Epithelial cell of esophagus (primary cell): ENCODE data around the gene ZMAT2.
A peak's percentile ranks its signal among the peaks of the same experiment; 100 is the strongest.
"Not testable (repeated sequence)": the region's sequence is repeated elsewhere in the genome, so short reads cannot be mapped to it uniquely, and the experiment has no call there.

Experiments used
- DNase-seq: peaks from one replicate; pipeline ENCODE4 v3.0.0; 2010; ENCODE audit warnings: low read depth
- H3K4me3 ChIP-seq: 2 replicates; pipeline ENCODE4 v1.5.1; 2011; ENCODE audit warnings: mild to moderate bottlenecking, low read length, control low read depth
- TF ChIP-seq, protein P1 (sequence below): IDR thresholded peaks from 2 replicates; pipeline ENCODE4 v1.5.1; 2011; ENCODE audit warnings: low read depth, mild to moderate bottlenecking, low read length, control low read depth, inconsistent platforms; ENCODE audit not compliant: insufficient read depth; ENCODE audit errors: missing control alignments

ZMAT2 gene

DNA sequence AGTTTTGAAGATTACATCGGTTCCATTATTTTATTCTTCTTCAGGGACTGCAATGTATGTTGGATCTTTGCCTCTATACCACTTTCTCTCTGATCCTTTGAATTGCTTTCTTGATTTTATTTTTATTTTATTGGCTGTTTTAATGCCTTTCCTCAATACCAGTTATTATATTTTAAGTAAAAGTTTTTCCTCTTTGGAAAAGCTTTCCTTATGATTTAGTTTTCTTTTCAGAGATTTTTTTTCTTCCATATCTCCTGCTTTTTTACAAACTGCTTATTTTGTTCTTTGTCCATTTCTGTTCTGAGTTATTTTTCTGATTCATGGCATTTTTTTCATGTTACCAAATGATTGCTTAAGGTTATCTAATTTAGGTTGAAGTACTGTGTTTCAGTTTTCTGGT lies 11.5 kb downstream of the ZMAT2 start:
- no peak overlapping the region for H3K4me3 ChIP-seq
- DNase-seq, result no peak
- TF ChIP-seq, protein P1, sequence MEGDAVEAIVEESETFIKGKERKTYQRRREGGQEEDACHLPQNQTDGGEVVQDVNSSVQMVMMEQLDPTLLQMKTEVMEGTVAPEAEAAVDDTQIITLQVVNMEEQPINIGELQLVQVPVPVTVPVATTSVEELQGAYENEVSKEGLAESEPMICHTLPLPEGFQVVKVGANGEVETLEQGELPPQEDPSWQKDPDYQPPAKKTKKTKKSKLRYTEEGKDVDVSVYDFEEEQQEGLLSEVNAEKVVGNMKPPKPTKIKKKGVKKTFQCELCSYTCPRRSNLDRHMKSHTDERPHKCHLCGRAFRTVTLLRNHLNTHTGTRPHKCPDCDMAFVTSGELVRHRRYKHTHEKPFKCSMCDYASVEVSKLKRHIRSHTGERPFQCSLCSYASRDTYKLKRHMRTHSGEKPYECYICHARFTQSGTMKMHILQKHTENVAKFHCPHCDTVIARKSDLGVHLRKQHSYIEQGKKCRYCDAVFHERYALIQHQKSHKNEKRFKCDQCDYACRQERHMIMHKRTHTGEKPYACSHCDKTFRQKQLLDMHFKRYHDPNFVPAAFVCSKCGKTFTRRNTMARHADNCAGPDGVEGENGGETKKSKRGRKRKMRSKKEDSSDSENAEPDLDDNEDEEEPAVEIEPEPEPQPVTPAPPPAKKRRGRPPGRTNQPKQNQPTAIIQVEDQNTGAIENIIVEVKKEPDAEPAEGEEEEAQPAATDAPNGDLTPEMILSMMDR, result no peak

DNA sequence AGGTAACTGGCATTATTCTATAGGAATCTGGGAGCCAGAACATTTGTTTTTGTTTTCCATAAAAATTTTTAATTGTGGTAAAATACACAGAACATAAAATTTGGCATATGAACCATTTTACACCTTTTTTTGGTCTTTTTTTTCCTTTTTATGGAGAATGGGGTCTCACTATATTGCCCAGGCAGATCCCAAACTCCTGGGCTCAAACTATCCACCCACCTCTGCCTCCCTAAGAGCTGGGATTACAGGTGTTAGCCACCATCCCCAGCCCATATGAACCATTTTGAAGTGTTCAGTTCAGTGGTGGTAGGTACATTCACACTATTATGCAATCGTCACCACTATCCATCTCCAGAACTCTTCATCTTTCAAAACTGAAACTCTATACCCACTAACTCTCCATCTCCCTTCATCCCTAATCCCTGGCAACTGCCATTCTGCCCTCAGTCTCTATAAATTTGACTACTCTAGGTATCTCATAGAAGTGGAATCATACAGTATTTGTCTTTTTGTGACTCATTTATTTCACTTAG lies 13.4 kb downstream of the ZMAT2 start:
- H3K4me3 ChIP-seq, result no peak overlapping the region
- no peak for DNase-seq
- TF ChIP-seq, protein P1, result no peak

DNA sequence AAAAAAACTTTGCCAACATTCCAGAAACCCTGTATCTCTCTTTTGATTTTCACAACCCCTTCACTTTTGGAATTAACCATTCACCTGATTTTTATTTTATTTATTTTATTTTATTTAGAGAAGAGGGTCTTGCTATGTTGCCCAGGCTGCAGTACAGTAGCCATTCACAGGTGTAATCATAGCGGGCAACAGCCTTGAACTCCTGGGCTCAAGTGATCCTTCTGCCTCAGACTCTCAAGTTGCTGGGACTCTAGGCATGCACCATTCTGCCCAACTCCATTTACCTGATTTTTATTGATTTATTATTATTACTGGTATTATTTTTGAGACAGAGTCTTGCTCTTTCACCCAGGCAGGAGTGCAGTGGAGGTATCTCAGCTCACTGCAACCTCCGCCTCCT lies 16.0 kb downstream of the ZMAT2 start:
- not testable (repeated sequence) for H3K4me3 ChIP-seq, DNase-seq

DNA sequence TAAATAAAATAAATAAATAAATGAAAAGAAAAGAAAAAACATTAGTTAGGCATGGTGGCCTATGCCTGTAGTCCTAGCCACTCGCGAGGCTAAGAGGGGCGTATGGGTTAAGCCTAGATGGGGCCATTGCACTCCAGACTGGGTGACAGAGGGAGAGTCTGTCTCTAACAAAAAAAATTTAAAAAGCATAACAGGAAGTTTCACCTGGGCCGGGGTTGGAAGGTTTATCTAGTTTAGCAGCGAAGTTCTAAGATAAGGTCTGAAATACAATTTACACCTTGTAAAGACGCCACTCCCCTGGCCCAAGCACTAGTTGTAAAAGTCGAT lies 18.0 kb downstream of the ZMAT2 start:
- TF ChIP-seq, protein P1, result no peak
- no peak for DNase-seq
- peak overlapping the region; percentile 27 for H3K4me3 ChIP-seq

DNA sequence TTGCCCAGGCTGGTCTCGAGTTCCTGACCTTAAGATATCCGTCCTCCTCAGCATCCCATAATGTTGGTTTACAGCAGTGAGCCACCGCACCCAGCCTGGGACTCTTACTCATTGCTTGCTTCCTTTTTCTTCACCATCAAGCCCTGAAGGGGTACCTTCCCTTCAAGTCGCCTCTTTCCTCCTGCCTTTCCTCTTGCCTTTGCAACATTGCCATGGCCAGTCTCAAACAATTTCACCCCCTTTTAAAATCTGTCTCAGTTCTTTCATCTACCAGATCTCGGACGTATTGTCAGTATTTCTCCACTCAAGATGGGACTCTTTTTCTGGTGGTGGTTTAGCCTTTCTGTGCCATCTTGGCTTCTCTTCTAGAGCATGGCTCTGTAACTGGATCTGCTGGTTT lies 20.5 kb downstream of the ZMAT2 start:
- H3K4me3 ChIP-seq, result not testable (repeated sequence)
- peak; percentile 27 for DNase-seq

DNA sequence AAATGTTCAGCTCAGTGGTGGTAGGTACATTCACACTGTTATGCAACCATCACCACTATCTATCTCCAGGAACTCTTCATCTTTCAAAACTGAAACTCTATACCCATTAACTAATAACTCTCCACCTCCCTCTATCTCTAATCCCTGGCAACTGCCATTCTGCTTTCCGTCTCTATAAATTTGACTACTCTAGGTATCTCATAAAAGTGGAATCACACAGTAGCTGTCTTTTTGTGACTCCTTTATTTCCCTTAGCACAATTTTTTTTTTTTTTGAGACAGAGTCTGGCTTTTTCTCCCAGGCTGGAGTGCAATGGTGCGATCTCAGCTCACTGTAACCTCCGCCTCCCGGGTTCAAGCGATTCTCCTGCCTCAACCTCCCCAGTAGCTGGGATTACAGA lies 21.1 kb downstream of the ZMAT2 start:
- not testable (repeated sequence) for H3K4me3 ChIP-seq, DNase-seq

DNA sequence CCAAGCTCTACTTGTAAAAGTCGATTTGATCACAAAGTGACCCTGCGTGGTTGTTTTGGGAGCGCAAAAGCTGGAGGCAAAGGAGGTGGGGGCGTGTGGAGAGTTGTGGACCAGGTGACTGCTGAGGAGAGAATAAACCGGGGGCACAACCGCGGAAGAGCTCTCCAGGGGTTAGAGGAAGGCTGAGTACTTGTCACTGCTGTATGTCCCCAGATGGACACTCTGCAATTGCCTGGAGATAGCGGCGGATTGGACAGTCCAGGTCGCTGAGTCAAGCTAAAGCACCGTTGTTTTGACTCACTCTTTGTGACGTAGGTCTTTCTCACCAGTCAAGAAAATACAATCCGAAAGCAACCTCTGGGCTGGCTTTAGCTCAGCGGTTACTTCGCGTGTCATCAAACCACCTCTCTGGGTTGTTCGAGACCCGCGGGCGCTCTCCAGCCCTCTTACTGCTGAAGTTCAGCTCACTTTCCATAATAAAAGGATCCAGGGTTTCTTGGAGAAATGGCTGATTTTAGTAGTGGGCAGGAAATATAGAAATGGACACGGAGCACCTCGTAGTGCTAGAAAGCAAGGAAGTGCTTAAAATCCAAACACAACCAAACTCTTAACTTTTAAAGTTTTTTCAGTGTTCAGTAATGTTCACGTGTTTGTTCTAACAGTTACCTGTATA lies 25.7 kb downstream of the ZMAT2 start:
- peak overlapping the region; percentile 42 for H3K4me3 ChIP-seq
- TF ChIP-seq, protein P1, result no peak
- DNase-seq, result peak; percentile 94

DNA sequence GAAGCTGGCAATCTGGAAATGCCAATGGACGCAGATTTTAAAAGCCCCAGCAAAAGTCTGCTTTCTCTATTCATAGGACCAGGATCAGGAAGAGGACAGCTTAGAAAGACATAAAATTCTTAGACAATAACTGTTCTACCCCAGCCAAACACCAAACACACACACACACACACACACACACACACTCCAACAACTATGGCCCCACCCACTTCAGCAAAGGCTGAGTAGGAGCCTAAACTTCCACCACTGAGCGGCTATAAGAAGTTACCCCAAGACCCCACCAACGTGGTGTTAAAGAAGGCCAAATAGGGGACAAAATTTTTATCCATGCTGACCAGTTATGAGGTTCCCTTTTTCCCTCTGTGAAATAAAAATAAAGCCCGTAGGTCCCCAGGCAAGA lies 32.9 kb downstream of the ZMAT2 start:
- no peak overlapping the region for H3K4me3 ChIP-seq
- TF ChIP-seq, protein P1, result no peak
- no peak for DNase-seq

DNA sequence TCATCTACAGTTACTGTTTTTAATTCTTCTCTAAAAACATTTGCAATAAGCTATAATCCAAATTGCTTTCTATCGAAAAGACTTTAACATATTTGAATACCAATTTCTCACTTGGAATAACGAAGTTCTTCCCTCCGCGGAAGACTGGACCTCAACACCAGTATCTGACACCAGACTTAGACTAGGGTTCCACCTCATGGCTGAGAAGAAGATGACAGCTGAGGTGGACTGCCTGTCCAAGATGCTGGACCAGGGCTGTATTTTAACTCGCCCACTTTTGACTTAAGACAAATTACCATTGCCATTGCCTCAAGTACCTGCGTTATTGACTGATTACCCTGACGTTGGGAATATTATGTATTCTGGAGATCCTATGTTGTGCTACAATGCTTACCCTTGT lies 34.1 kb downstream of the ZMAT2 start:
- TF ChIP-seq, protein P1, result peak; percentile 27
- H3K4me3 ChIP-seq, result no peak overlapping the region
- DNase-seq, result peak; percentile 10
